SK-N-SH treated with all-trans-retinoic acid at 6 μM for 48 hours (cell line): ENCODE results near the gene RAB21.

ENCODE experiments used
- ATAC-seq: fragments of 200-7000 bp; cut with Tn5 transposase; 3 replicates; pipeline ENCODE4 v1.9.1; 2020; ENCODE audit warnings: mild to moderate bottlenecking, moderate library complexity
- ARNTL ChIP-seq: fragments of 450-650 bp; formaldehyde crosslinking; IDR thresholded peaks from 2 replicates; pipeline ENCODE4 v1.5.0; 2020; ENCODE audit warnings: low read depth, mild to moderate bottlenecking, moderate library complexity, borderline replicate concordance
- BACH2 ChIP-seq: fragments of 250-450 bp; sonication (Bioruptor Pico); IDR thresholded peaks from 2 replicates; pipeline ENCODE4 v1.9.0; 2021; ENCODE audit warnings: mild to moderate bottlenecking, borderline replicate concordance
- CSDC2 ChIP-seq: fragments of 250-450 bp; sonication (Bioruptor Pico); IDR thresholded peaks from 2 replicates; pipeline ENCODE4 v1.5.0; 2020; ENCODE audit warnings: mild to moderate bottlenecking, moderate library complexity
- ESRRG ChIP-seq: fragments of 250-450 bp; sonication (Bioruptor Pico); IDR thresholded peaks from 2 replicates; pipeline ENCODE4 v1.6.1; 2021; ENCODE audit warnings: mild to moderate bottlenecking
- GLIS3 ChIP-seq: fragments of 250-450 bp; sonication (Bioruptor Pico); IDR thresholded peaks from 2 replicates; pipeline ENCODE4 v1.5.0; 2020; ENCODE audit warnings: mild to moderate bottlenecking, moderate library complexity
- ISL1 ChIP-seq: fragments of 250-450 bp; sonication (Bioruptor Pico); IDR thresholded peaks from 2 replicates; pipeline ENCODE4 v2.1.2; 2022; ENCODE audit warnings: mild to moderate bottlenecking, moderate library complexity
- OSR1 ChIP-seq: fragments of 250-450 bp; sonication (Bioruptor Pico); IDR thresholded peaks from 2 replicates; pipeline ENCODE4 v1.8.0; 2022; ENCODE audit warnings: moderate library complexity, mild to moderate bottlenecking, inconsistent platforms
- PPARA ChIP-seq: fragments of 250-450 bp; sonication (Bioruptor Pico); IDR thresholded peaks from 2 replicates; pipeline ENCODE4 v1.5.0; 2020; ENCODE audit warnings: mild to moderate bottlenecking, borderline replicate concordance
- RARB ChIP-seq: fragments of 250-450 bp; sonication (Bioruptor Pico); IDR thresholded peaks from 2 replicates; pipeline ENCODE4 v1.8.0; 2021; ENCODE audit warnings: mild to moderate bottlenecking, moderate library complexity
- SNAI2 ChIP-seq: fragments of 250-450 bp; sonication (Bioruptor Pico); IDR thresholded peaks from 2 replicates; pipeline ENCODE4 v1.5.0; 2020; ENCODE audit warnings: mild to moderate bottlenecking, moderate library complexity
- TCF4 ChIP-seq: fragments of 250-450 bp; sonication (Bioruptor Pico); IDR thresholded peaks from 2 replicates; pipeline ENCODE4 v1.8.0; 2021; ENCODE audit warnings: mild to moderate bottlenecking, moderate library complexity, borderline replicate concordance
- TOX ChIP-seq: fragments of 250-450 bp; sonication (Bioruptor Pico); IDR thresholded peaks from 2 replicates; pipeline ENCODE4 v1.8.0; 2021; ENCODE audit warnings: mild to moderate bottlenecking, moderate library complexity, borderline replicate concordance
- ZC3H10 ChIP-seq: fragments of 250-450 bp; sonication (Bioruptor Pico); IDR thresholded peaks from 2 replicates; pipeline ENCODE4 v1.5.1; 2021; ENCODE audit warnings: mild to moderate bottlenecking, moderate library complexity
- ZFP3 ChIP-seq: fragments of 250-450 bp; sonication (Bioruptor Pico); IDR thresholded peaks from 2 replicates; pipeline ENCODE4 v1.5.0; 2020; ENCODE audit warnings: mild to moderate bottlenecking, moderate library complexity
- ZFP30 ChIP-seq: fragments of 450-650 bp; formaldehyde crosslinking; IDR thresholded peaks from 2 replicates; pipeline ENCODE4 v1.5.0; 2022; ENCODE audit warnings: mild to moderate bottlenecking, moderate library complexity
- ZNF565 ChIP-seq: fragments of 450-650 bp; formaldehyde crosslinking; conservative IDR thresholded peaks from 2 replicates; pipeline ENCODE4 v1.5.0; 2020; ENCODE audit warnings: low read depth, mild to moderate bottlenecking, moderate library complexity
- ZNF70 ChIP-seq: fragments of 450-650 bp; formaldehyde crosslinking; IDR thresholded peaks from 2 replicates; pipeline ENCODE4 v1.5.0; 2020; ENCODE audit warnings: mild to moderate bottlenecking, moderate library complexity
- ZNF8 ChIP-seq: fragments of 450-650 bp; formaldehyde crosslinking; IDR thresholded peaks from 2 replicates; pipeline ENCODE4 v1.5.0; 2020; ENCODE audit warnings: mild to moderate bottlenecking, moderate library complexity
- TF ChIP-seq, protein P1 (sequence below): fragments of 250-450 bp; sonication (Bioruptor Pico); IDR thresholded peaks from 2 replicates; pipeline ENCODE4 v1.5.1; 2021; ENCODE audit warnings: mild to moderate bottlenecking, moderate library complexity
- TF ChIP-seq, protein P2 (sequence below): fragments of 250-450 bp; sonication (Bioruptor Pico); IDR thresholded peaks from 2 replicates; pipeline ENCODE4 v1.8.0; 2020; ENCODE audit warnings: mild to moderate bottlenecking, moderate library complexity, borderline replicate concordance
- TF ChIP-seq, protein P3 (sequence below): fragments of 250-450 bp; sonication (Bioruptor Pico); IDR thresholded peaks from 2 replicates; pipeline ENCODE4 v1.5.1; 2020; ENCODE audit warnings: low read depth, mild to moderate bottlenecking, moderate library complexity
- TF ChIP-seq, protein P4 (sequence below): fragments of 250-450 bp; sonication (Bioruptor Pico); IDR thresholded peaks from 2 replicates; pipeline ENCODE4 v1.8.0; 2021; ENCODE audit warnings: low read depth, mild to moderate bottlenecking, moderate library complexity, borderline replicate concordance

RAB21 gene

DNA sequence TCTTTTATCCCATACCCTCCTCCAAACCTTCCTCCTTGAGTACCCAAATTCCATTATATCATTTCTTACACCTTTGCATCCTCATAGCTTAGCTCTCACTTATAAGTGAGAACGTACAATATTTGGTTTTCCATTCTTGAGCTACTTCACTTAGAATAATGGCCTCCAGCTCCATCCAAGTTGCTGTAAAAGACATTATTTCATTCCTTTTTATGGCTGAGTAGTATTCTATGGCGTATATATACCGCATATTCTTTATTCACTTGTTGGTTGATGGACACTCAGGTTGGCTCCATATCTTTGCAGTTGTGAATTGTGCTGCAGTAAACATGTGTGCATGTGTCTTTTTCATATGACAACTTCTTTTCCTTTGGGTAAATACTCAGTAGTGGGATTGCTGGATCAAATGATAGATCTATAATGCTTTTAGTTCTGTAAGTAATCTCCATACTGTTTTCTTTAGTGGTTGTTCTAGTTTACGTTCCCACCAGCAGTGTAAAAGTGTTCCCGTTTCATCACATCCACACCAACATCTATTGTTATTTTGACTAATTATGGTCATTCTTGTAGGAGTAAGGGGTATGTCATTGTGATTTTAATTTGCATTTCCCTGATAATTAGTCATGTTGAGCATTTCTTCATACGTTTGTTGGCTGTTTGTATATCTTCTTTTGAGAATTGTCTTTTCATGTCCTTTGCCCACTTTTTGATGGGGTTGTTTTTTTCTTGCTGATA lies 10.1 kb downstream of the RAB21 start:
- no peak for TF ChIP-seq TCF4 (CRISPR knock-in tag)
- TF ChIP-seq ZFP30 (CRISPR knock-in tag) = no peak
- TF ChIP-seq, protein P1, sequence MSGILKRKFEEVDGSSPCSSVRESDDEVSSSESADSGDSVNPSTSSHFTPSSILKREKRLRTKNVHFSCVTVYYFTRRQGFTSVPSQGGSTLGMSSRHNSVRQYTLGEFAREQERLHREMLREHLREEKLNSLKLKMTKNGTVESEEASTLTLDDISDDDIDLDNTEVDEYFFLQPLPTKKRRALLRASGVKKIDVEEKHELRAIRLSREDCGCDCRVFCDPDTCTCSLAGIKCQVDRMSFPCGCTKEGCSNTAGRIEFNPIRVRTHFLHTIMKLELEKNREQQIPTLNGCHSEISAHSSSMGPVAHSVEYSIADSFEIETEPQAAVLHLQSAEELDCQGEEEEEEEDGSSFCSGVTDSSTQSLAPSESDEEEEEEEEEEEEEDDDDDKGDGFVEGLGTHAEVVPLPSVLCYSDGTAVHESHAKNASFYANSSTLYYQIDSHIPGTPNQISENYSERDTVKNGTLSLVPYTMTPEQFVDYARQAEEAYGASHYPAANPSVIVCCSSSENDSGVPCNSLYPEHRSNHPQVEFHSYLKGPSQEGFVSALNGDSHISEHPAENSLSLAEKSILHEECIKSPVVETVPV (CRISPR knock-in tag) = no peak
- TF ChIP-seq BACH2 (CRISPR knock-in tag) = no peak
- no peak for ATAC-seq

DNA sequence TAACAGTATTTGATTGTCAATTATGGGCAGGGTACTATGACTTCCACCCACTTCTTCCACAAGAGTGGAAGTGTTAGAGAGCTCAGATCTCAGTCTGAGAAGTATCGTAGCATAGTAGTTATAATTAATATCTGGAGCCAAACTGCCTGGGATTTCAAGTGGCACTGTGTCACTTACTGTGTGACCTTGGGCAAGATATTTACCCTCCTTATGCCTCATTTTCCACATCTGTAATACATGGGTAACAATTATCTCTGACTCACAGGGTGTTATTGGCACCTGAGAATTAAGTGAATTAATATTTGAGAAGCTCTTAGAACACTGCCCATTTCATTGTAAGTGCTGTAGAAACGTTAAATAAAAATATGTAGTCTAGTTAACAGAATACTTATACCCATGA lies 11.5 kb downstream of the RAB21 start:
- no peak for ATAC-seq
- no peak for TF ChIP-seq SNAI2 (CRISPR knock-in tag)
- TF ChIP-seq PPARA (CRISPR knock-in tag) = no peak
- no peak for TF ChIP-seq RARB (CRISPR knock-in tag)
- TF ChIP-seq GLIS3 (CRISPR knock-in tag) = no peak
- TF ChIP-seq ISL1 (CRISPR knock-in tag) = no peak
- TF ChIP-seq, protein P1 (CRISPR knock-in tag) = no peak
- TF ChIP-seq ZNF8 (CRISPR knock-in tag) = no peak
- TF ChIP-seq ESRRG (CRISPR knock-in tag) = no peak
- no peak for TF ChIP-seq OSR1 (CRISPR knock-in tag)
- TF ChIP-seq, protein P2, sequence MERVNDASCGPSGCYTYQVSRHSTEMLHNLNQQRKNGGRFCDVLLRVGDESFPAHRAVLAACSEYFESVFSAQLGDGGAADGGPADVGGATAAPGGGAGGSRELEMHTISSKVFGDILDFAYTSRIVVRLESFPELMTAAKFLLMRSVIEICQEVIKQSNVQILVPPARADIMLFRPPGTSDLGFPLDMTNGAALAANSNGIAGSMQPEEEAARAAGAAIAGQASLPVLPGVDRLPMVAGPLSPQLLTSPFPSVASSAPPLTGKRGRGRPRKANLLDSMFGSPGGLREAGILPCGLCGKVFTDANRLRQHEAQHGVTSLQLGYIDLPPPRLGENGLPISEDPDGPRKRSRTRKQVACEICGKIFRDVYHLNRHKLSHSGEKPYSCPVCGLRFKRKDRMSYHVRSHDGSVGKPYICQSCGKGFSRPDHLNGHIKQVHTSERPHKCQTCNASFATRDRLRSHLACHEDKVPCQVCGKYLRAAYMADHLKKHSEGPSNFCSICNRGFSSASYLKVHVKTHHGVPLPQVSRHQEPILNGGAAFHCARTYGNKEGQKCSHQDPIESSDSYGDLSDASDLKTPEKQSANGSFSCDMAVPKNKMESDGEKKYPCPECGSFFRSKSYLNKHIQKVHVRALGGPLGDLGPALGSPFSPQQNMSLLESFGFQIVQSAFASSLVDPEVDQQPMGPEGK = no peak
- no peak for TF ChIP-seq TCF4 (CRISPR knock-in tag)
- TF ChIP-seq ZFP3 (CRISPR knock-in tag) = no peak
- no peak for TF ChIP-seq ZNF565 (CRISPR knock-in tag)
- TF ChIP-seq ZFP30 (CRISPR knock-in tag) = no peak
- TF ChIP-seq, protein P3, sequence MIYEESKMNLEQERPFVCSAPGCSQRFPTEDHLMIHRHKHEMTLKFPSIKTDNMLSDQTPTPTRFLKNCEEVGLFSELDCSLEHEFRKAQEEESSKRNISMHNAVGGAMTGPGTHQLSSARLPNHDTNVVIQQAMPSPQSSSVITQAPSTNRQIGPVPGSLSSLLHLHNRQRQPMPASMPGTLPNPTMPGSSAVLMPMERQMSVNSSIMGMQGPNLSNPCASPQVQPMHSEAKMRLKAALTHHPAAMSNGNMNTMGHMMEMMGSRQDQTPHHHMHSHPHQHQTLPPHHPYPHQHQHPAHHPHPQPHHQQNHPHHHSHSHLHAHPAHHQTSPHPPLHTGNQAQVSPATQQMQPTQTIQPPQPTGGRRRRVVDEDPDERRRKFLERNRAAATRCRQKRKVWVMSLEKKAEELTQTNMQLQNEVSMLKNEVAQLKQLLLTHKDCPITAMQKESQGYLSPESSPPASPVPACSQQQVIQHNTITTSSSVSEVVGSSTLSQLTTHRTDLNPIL (CRISPR knock-in tag) = no peak
- no peak for TF ChIP-seq BACH2 (CRISPR knock-in tag)
- TF ChIP-seq ARNTL (CRISPR knock-in tag) = no peak
- TF ChIP-seq, protein P4, sequence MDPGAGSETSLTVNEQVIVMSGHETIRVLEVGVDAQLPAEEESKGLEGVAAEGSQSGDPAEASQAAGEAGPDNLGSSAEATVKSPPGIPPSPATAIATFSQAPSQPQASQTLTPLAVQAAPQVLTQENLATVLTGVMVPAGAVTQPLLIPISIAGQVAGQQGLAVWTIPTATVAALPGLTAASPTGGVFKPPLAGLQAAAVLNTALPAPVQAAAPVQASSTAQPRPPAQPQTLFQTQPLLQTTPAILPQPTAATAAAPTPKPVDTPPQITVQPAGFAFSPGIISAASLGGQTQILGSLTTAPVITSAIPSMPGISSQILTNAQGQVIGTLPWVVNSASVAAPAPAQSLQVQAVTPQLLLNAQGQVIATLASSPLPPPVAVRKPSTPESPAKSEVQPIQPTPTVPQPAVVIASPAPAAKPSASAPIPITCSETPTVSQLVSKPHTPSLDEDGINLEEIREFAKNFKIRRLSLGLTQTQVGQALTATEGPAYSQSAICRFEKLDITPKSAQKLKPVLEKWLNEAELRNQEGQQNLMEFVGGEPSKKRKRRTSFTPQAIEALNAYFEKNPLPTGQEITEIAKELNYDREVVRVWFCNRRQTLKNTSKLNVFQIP = no peak
- no peak for TF ChIP-seq ZC3H10 (CRISPR knock-in tag)

DNA sequence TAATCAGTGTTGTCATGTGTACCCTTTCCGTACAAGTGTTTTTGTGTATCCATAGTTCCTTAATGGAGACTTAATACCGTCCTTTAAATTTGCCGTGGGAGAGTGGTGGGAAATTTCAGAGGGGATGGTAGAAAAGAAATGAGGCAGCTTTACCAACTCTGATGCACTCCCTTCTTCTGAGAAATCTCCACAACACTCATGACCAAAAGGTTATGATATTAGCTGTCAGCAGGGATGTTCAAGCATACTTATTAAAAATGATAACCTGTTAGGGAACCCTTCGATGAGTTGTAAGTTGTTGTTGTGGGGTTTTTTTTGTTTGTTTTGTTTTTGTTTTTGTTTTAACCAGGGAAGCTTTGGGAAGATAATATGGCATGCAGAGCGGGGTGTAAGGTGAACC lies 12.5 kb downstream of the RAB21 start:
- no peak for ATAC-seq
- TF ChIP-seq RARB (CRISPR knock-in tag) = no peak
- TF ChIP-seq, all 23 proteins: peak for 0

DNA sequence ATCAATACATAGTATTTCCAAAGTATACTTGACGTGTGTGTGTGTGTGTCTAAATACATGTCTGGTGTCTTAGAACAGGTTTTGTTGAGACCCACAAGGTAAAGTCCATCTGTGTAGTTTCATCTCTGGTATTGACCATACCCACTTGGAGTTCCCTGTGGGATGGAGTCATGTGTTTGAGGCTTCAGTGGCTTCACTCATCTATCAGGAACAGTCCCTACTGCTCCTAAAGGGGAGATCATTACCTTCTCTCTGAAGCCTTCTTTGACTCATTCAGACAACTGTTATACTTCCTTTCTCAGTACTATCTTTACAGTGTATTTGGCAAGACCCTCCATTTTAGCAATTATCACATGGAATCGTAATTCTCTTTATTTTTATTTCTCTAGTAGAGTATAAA lies 14.2 kb downstream of the RAB21 start:
- TF ChIP-seq TCF4 (CRISPR knock-in tag) (no peak), BACH2 (CRISPR knock-in tag) (no peak), ZFP3 (CRISPR knock-in tag) (no peak), ARNTL (CRISPR knock-in tag) (no peak), RARB (CRISPR knock-in tag) (no peak), CSDC2 (CRISPR knock-in tag) (no peak), OSR1 (CRISPR knock-in tag) (no peak), ZC3H10 (CRISPR knock-in tag) (no peak), TOX (CRISPR knock-in tag) (no peak), ESRRG (CRISPR knock-in tag) (no peak), ZNF70 (no peak), ZFP30 (CRISPR knock-in tag) (no peak)
- TF ChIP-seq, protein P2 = no peak
- TF ChIP-seq, protein P4 = no peak
- TF ChIP-seq, all 23 proteins: peak for 0
- no peak for ATAC-seq
